Ishikawa (cell line): Measurements from ENCODE around the gene ADAP1.

Experiments used
- CEBPB ChIP-seq: IDR thresholded peaks from 2 replicates; pipeline ENCODE4 v1.6.1; 2012
- CREB1 ChIP-seq: IDR thresholded peaks from 2 replicates; pipeline ENCODE4 v1.6.1; 2012; ENCODE audit warnings: low read depth
- EGR1 ChIP-seq: IDR thresholded peaks from 2 replicates; pipeline ENCODE4 v1.6.1; 2012
- EP300 ChIP-seq: IDR thresholded peaks from 2 replicates; pipeline ENCODE4 v1.6.1; 2012; ENCODE audit warnings: borderline replicate concordance
- FOXM1 ChIP-seq: IDR thresholded peaks from 2 replicates; pipeline ENCODE4 v1.6.1; 2012; ENCODE audit warnings: low read depth, borderline replicate concordance
- MAX ChIP-seq: IDR thresholded peaks from 2 replicates; pipeline ENCODE4 v1.6.1; 2012
- NFIC ChIP-seq: IDR thresholded peaks from 2 replicates; pipeline ENCODE4 v1.6.1; 2012
- RAD21 ChIP-seq: IDR thresholded peaks from 2 replicates; pipeline ENCODE4 v1.6.1; 2012; ENCODE audit warnings: low read depth
- REST ChIP-seq: IDR thresholded peaks from 2 replicates; pipeline ENCODE4 v1.6.1; 2012; ENCODE audit warnings: low read depth, mild to moderate bottlenecking
- TAF1 ChIP-seq: IDR thresholded peaks from 2 replicates; pipeline ENCODE4 v1.6.1; 2012; ENCODE audit warnings: low read depth, mild to moderate bottlenecking
- TCF12 ChIP-seq: IDR thresholded peaks from 2 replicates; pipeline ENCODE4 v1.6.1; 2012; ENCODE audit warnings: low read depth
- TEAD4 ChIP-seq: IDR thresholded peaks from 2 replicates; pipeline ENCODE4 v1.6.1; 2012
- YY1 ChIP-seq: IDR thresholded peaks from 2 replicates; pipeline ENCODE4 v1.6.1; 2012; ENCODE audit warnings: low read depth
- ZBTB7A ChIP-seq: IDR thresholded peaks from 2 replicates; pipeline ENCODE4 v1.6.1; 2012; ENCODE audit warnings: low read depth
- TF ChIP-seq, protein P1 (sequence below): IDR thresholded peaks from 2 replicates; pipeline ENCODE4 v1.6.1; 2012

The ADAP1 gene

DNA sequence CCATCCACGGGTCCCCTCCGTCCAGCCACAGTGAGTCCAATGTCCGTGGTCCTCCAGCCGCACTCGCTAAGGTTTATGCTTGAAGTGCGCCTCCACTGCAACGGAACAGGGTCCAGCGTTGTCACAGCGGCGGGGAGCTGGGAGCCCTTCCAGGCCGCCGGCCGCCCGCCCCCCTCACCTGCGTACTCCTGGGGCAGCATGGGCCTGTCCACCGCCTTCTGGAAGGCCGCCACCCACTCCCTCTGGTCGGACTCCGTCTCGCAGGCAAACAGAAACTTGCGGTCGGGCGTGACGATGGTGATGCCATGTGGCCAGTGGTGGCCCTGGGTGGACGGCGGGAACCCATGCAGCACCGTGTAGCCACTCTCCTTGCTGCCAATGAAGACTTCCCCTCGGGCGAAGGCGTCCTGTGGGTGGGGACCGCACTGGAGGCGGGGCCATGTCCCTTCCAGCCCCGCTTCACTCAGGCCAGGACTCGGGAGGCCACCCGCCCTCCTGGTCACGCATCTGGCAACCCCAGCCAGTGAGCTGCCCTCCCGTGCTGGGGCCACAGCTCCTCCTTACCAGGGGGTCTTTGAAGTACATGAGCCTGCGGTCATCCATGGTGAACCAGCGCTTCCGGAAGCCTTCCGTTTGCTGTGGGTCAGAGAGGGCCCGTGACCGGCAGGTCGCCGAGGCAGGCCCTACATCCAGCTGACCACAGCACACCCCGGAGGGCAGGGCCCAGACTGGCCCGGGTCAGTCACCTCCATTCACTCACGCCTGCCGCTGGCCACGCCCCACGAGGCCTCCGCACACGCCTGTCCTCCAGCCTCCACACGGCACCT is 55.4 kb downstream of the ADAP1 start:
- no peak for TF ChIP-seq EGR1
- no peak for TF ChIP-seq CREB1
- no peak for TF ChIP-seq ZBTB7A
- TF ChIP-seq EP300 = no peak
- TF ChIP-seq TCF12 = no peak
- TF ChIP-seq NFIC = no peak
- no peak for TF ChIP-seq YY1
- no peak for TF ChIP-seq REST
- TF ChIP-seq CEBPB = no peak
- TF ChIP-seq, protein P1, sequence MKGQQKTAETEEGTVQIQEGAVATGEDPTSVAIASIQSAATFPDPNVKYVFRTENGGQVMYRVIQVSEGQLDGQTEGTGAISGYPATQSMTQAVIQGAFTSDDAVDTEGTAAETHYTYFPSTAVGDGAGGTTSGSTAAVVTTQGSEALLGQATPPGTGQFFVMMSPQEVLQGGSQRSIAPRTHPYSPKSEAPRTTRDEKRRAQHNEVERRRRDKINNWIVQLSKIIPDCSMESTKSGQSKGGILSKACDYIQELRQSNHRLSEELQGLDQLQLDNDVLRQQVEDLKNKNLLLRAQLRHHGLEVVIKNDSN = no peak
- no peak for TF ChIP-seq RAD21
- no peak for TF ChIP-seq MAX
- no peak for TF ChIP-seq TAF1
- no peak for TF ChIP-seq FOXM1
- no peak for TF ChIP-seq TEAD4

GRCh38 chr7:898460-898854 is 56.0 kb downstream of the ADAP1 start:
- no peak for TF ChIP-seq REST
- no peak for TF ChIP-seq NFIC
- TF ChIP-seq RAD21 = no peak
- no peak for TF ChIP-seq TCF12
- TF ChIP-seq TEAD4 = no peak
- TF ChIP-seq EGR1 = no peak

DNA sequence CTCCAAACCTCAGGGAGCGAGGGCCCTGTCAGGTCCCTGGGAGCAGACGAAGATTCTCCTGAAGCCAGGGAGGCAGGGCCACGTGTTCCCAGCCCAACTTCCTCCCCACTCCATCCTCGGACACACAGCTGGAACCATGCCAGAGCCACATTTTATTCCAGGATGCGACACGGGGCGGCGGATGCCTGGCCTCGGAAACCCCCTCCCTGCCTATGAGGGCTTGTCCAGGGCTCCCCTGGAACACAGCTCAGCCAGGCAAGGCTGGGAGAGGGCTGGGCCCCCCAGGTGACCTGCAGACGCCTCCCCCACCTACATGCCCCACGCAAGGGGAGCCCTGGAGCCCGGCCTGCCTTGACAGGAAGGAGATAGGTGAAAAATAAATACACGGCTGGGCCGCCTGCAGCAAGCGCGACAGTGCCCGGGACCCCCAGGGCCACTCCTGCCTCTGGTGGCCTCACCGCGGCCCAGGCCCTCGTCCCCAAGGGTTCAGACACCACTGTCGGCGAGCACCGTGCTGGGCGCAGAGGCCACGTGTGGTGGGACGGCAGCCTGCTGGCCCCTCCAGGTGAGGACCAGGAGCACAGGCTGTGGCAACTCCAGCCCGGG is 56.6 kb downstream of the ADAP1 start:
- TF ChIP-seq, protein P1 = peak; percentile 45; the same call in 1 of the 2 replicates
- TF ChIP-seq CEBPB (no peak), NFIC (peak; percentile 43)

DNA sequence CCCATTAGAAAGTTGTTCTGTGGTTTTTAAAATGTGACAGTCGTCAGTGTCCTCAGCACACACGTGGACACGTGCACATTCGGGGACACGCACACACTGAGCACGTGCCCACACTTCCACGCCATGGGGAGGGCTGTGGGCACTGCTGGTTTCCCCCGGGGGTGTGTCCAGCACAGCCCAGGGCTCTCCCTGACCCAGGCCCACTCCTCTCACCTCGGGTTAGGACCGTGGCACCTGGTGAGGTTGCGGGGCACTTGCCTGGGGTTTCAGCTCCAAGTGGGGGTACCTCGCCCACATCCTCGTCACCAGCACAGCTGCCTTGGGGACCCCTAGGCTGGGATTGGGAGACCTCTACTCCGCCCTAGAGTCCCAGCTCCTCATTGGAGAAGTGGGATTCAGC is 57.4 kb downstream of the ADAP1 start:
- no peak for TF ChIP-seq ZBTB7A
- TF ChIP-seq FOXM1 = no peak
- TF ChIP-seq YY1 = no peak
- TF ChIP-seq TEAD4 = no peak

DNA sequence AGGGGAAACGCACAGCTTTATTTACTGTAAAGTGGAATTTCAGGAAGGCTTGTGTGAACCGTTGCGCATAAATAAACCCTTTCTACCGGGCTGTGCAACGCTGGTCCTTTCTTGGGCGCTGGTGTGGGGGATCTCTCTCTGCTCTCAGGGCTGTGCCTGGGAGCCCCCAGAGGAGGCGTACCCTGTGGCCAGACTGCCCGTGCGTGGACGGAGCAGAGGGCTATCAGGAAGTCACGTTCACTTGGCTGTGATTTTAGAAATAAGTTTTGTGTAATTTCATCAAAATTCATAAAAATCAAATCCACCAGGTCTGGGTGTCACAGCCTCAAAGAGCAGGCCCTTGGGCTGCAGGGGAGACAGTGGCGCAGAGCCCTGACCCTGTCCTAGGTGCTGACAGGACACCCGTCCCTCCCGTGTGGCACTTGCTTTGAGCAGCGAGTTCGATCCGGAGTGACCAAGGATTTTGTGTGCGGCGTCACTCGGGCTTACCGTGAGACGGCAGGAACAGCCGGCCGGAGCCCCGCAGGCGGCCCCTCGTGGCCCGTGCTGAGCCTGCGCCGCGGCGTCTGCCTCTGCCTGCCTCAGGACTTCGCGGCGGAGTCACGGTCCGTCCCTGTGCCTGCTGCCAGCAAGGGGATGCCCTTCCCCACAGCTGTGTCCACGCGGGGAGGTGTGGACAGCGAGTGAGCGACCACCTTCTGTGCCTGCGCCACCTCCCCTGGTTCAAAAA is 58.0 kb downstream of the ADAP1 start:
- TF ChIP-seq RAD21 (no peak), REST (peak; percentile 68)
